HG02642 (cell line): ENCODE results near the gene MEGF6.
"Not testable (repeated sequence)": the region's sequence is repeated elsewhere in the genome, so short reads cannot be mapped to it uniquely, and the experiment has no call there.

Experiments used
- ATAC-seq: cut with Tn5 transposase; IDR thresholded peaks from one replicate; pipeline ENCODE4 v1.9.1; 2021; ENCODE audit warnings: mild to moderate bottlenecking; ENCODE audit not compliant: unreplicated experiment, poor library complexity

MEGF6 gene

GRCh38 chr1:3630914-3631313 lies 19.6 kb upstream of the MEGF6 start:
- no peak for ATAC-seq

- ATAC-seq = no peak
Measured at GRCh38 chr1:3630161-3630611, 18.9 kb upstream of the MEGF6 start.

GRCh38 chr1:3629561-3630160 lies 18.4 kb upstream of the MEGF6 start:
- no peak for ATAC-seq

- ATAC-seq = no peak
Measured at GRCh38 chr1:3628445-3628844, 17.1 kb upstream of the MEGF6 start.

GRCh38 chr1:3627515-3628253 lies 16.4 kb upstream of the MEGF6 start:
- ATAC-seq = no peak

GRCh38 chr1:3626025-3626424 lies 14.7 kb upstream of the MEGF6 start:
- no peak for ATAC-seq

GRCh38 chr1:3625151-3625907 lies 14.0 kb upstream of the MEGF6 start:
- ATAC-seq = peak; percentile 1

GRCh38 chr1:3624200-3625136 lies 13.2 kb upstream of the MEGF6 start, which contains the start of gene TPRG1L:
Gene TPRG1L, plus strand, starts transcription at chr1:3625015. Its CDS starts 58 bp downstream, at chr1:3625073.
- ATAC-seq = peak; percentile 95

GRCh38 chr1:3623441-3624199 lies 12.3 kb upstream of the MEGF6 start:
- ATAC-seq = no peak

GRCh38 chr1:3622102-3622501 lies 10.8 kb upstream of the MEGF6 start:
- not testable (repeated sequence) for ATAC-seq

- ATAC-seq = not testable (repeated sequence)
Measured at GRCh38 chr1:3621151-3621671, 9.9 kb upstream of the MEGF6 start.

GRCh38 chr1:3620708-3621107 lies 9.4 kb upstream of the MEGF6 start:
- no peak for ATAC-seq

GRCh38 chr1:3618881-3619671 lies 7.8 kb upstream of the MEGF6 start:
- no peak for ATAC-seq

GRCh38 chr1:3618531-3618880 lies 7.2 kb upstream of the MEGF6 start:
- no peak for ATAC-seq

- no peak for ATAC-seq
Measured at GRCh38 chr1:3617806-3618345, 6.6 kb upstream of the MEGF6 start.

GRCh38 chr1:3616861-3617260 lies 5.6 kb upstream of the MEGF6 start:
- no peak for ATAC-seq

GRCh38 chr1:3614755-3615742 lies 3.7 kb upstream of the MEGF6 start:
- no peak for ATAC-seq
